Nephron progenitor cell (in vitro differentiated cells): ENCODE data around the gene UROC1.

Experiments
- DNase-seq: peaks from one replicate; pipeline ENCODE4 v3.0.0; 2021
- H3K27ac Mint-ChIP-seq: 2 replicates; pipeline ENCODE4 v1.8.0; 2021; ENCODE audit warnings: mild to moderate bottlenecking, moderate library complexity, mixed read lengths
- H3K27me3 Mint-ChIP-seq: 2 replicates; pipeline ENCODE4 v1.8.0; 2021; ENCODE audit warnings: mild to moderate bottlenecking, low read depth, mixed read lengths; ENCODE audit not compliant: poor library complexity
- H3K36me3 Mint-ChIP-seq: 2 replicates; pipeline ENCODE4 v1.8.0; 2021; ENCODE audit warnings: low read depth, mixed read lengths
- H3K4me1 Mint-ChIP-seq: 2 replicates; pipeline ENCODE4 v1.8.0; 2021; ENCODE audit warnings: mixed read lengths
- H3K4me3 Mint-ChIP-seq: 2 replicates; pipeline ENCODE4 v1.8.0; 2021; ENCODE audit warnings: mild to moderate bottlenecking, moderate library complexity, mixed read lengths
- H3K9me3 Mint-ChIP-seq: 2 replicates; pipeline ENCODE4 v1.8.0; 2021; ENCODE audit warnings: mild to moderate bottlenecking, moderate library complexity, mixed read lengths
- TF ChIP-seq, protein P1 (sequence below): fragments of 200-600 bp; sonication (generic); IDR thresholded peaks from 2 replicates; pipeline ENCODE4 v1.5.0; 2021; ENCODE audit warnings: antibody characterized with exemption

Gene UROC1

DNA sequence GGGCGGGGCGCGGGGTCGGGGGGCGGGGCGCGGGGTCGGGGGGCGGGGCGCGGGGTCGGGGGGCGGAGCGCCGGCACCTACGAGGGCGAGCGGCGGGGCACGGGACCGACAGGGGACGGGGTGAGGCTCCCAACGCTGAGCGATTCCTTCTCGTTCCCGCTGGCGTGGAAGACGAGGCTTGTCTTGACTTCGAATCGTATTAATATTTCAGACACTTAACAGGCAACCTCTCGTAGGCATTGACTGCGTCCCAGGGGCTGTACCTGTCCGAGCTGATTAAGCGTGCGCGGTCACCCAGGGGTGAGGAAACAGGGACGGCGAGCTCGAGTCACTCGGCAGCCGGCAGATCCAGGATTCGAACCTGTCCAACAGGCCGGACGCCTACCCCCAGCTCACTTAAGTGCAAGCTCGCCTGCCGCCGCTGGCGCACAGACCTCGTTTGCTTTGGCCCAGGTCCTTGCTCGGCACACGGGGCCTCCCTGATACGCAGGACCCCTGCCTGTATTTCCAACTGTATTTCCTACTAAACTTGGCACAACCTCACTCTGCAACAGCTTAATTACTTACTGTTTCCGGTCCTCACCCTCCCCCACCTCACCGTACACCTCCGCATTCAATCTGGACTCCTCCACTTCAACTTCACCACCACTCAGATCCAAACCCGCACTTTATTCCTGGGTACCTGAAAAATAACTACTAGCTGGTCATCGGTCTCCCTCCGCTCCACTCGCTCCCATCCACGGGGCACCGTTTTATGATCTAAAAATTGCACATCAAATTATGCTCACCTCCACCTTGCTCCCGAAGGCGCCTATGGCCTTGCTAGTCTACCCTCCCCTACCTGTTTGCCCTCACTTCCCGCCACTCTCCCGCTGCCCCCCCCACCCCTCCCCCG lies 41.2 kb downstream of the UROC1 start:
- Mint-ChIP-seq H3K4me1 (peaks cover 45% of the 10 kb centered on the region), H3K27me3 (peaks cover 16% of the 10 kb centered on the region), H3K36me3 (peaks cover 2% of the 10 kb centered on the region), H3K9me3 (no peaks in the 10 kb centered on the region), H3K4me3 (peak overlapping the region; percentile 85), H3K27ac (no peak overlapping the region)
- no peak for DNase-seq
- TF ChIP-seq, protein P1, sequence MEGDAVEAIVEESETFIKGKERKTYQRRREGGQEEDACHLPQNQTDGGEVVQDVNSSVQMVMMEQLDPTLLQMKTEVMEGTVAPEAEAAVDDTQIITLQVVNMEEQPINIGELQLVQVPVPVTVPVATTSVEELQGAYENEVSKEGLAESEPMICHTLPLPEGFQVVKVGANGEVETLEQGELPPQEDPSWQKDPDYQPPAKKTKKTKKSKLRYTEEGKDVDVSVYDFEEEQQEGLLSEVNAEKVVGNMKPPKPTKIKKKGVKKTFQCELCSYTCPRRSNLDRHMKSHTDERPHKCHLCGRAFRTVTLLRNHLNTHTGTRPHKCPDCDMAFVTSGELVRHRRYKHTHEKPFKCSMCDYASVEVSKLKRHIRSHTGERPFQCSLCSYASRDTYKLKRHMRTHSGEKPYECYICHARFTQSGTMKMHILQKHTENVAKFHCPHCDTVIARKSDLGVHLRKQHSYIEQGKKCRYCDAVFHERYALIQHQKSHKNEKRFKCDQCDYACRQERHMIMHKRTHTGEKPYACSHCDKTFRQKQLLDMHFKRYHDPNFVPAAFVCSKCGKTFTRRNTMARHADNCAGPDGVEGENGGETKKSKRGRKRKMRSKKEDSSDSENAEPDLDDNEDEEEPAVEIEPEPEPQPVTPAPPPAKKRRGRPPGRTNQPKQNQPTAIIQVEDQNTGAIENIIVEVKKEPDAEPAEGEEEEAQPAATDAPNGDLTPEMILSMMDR: no peak

DNA sequence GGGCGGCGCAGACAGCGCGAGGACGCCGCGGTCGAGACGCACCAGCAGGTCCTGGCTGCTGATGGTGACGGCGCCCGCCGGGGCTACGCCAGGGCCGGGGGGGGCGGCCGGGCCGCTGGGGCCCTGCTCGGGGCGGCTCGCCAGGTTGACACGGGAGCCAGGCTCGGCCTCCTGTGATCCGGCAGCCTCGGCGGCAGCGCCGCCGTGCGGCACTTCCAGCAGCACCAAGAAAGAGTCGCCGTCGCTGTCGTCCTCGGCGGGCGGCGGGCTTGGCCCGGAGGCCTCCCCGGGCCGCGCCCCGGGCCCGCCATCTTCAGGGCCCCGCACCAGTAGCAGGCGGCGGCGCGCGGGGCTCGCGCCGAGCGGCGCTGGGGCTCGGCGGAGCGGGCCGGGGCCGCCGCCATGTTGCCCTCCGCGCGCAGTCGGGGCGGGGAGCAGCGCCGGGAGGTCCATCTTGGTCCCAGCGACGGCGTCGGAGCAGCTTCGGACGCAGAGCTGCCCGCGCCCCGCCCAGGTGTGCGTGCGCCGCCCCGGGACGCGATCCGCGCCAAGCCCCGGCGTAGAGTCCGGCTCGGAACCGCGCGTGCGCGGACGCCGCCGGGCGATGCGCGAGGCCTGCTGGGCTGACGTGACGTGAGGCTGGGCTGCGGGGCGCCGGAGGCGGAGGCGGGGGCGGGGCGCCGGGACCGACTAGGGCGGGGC lies 42.0 kb downstream of the UROC1 start, which contains the start of gene ZXDC:
TSS of gene ZXDC (minus strand) at position 479 of the 702 bp plus-strand sequence. CDS start at position 453, 26 bp downstream.
- TF ChIP-seq, protein P1: no peak
- H3K27me3 Mint-ChIP-seq: peaks cover 16% of the 10 kb centered on the region
- H3K4me3 Mint-ChIP-seq: peak within 1 kb of the TSS; percentile 91
- peak; percentile 94 for DNase-seq
- peak within 1 kb of the TSS; percentile 86 for H3K27ac Mint-ChIP-seq
- peaks cover 41% of the 10 kb centered on the region for H3K4me1 Mint-ChIP-seq
- H3K9me3 Mint-ChIP-seq: no peaks in the 10 kb centered on the region
- H3K36me3 Mint-ChIP-seq: peaks cover 11% of the 10 kb centered on the region

DNA sequence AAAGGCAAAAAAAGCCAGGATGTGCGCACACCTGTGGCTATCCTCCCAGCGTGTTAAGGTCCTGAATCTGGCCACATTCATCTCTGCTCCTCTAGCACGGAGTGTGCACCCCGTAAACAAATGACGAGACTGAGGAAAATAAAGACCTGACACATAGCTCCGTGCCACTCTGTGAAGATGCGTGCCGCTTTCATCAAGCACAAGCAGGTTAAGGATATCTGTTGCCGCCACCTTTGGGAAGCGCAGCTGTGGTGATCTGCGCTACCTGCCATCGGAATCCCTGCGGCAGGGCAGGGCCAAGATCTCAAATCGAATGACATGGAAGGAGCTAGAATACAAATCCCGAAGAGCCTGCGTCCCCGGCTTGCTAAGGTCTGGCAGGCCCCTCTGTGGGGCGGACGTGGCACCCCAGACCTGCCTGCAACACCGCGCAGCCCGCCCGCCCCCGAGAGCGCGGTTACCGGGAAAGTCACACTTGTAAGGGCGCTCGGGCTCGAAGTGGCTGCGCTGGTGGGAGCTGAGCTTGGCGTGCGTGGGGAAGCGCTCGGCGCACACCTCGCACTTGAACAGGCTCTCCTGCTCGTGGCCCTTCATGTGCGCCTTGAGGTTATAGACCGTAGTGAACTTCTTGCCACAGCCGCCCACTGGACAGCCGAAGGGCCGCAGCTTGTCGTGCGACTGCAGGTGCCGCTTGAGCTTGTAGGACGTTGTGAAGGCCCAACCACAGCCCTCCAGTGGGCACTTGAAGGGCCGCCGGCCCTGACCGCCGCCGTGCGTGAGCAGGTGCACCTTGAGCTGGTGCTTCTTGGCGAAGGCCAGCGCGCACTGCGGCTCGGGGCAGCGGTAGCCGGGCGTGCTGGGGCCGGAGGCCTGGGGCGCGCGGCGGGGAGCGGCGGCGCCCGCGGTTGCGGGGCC lies 42.8 kb downstream of the UROC1 start:
- TF ChIP-seq, protein P1: no peak
- H3K9me3 Mint-ChIP-seq: no peaks in the 10 kb centered on the region
- peaks cover 19% of the 10 kb centered on the region for H3K36me3 Mint-ChIP-seq
- H3K27ac Mint-ChIP-seq: peak overlapping the region; percentile 86
- H3K27me3 Mint-ChIP-seq: peaks cover 14% of the 10 kb centered on the region
- peaks cover 46% of the 10 kb centered on the region for H3K4me1 Mint-ChIP-seq
- peak overlapping the region; percentile 91 for H3K4me3 Mint-ChIP-seq
- DNase-seq: peak; percentile 54

DNA sequence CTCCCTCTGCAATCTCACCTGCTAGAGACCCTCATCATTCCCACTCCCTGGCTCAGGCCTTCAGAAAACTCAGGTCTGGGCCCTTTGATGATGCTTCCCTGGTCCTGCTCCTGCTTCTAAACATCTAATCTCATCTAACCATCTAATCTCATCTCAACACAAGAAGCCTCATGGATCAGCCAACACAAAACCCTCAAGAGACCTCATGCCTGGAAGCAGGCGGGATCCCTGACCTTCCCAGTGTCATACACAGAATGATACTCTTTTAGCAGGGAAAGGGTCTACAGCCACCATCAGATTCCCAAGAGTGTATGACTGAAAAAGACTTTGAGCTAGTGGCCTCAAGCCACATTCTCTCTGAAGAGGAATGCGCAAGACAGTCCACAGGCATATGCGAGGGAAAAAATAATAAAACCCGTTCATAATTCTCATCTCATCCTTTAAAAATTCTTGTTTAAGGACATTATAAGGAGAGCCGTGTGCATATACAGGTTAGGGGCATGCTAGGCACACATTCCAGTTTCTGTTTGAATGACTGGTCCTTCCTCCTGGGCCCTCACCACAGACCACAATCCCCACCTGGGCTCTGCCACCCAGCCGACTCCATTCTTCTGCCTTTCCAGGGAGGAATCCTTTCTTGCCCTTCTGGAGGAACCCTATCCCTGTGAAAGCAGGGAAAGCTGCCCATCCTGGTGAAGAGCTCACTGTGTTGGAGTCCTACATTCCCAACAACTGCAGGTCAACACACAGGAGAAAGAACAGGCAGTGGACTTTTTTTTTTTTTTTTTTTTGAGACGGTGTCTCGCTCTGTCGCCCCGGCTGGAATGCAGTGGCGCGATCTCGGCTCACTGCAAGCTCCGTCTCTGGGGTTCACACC lies 44.0 kb downstream of the UROC1 start:
- Mint-ChIP-seq H3K9me3 (no peaks in the 10 kb centered on the region), H3K4me3 (peak overlapping the region; percentile 91), H3K36me3 (peaks cover 31% of the 10 kb centered on the region), H3K27ac (no peak overlapping the region), H3K4me1 (peaks cover 50% of the 10 kb centered on the region), H3K27me3 (peaks cover 13% of the 10 kb centered on the region)
- no peak for DNase-seq
- TF ChIP-seq, protein P1: no peak
